ENCODE measurements around the gene MMP15.
"Not testable (repeated sequence)": the region's sequence is repeated elsewhere in the genome, so short reads cannot be mapped to it uniquely, and the experiment has no call there.

MMP15 gene

GRCh38 chr16:57995721-57996405 is 29.7 kb upstream of the MMP15 start:
- no peak overlapping the region for H3K27ac ChIP-seq
- DNase-seq (ENCODE audit: low read depth, low spot score), result no peak

GRCh38 chr16:57996406-57997175 is 29.0 kb upstream of the MMP15 start:
- DNase-seq (ENCODE audit: low read depth, low spot score), result no peak
- no peak overlapping the region for H3K27ac ChIP-seq

GRCh38 chr16:57997176-57997527 is 28.4 kb upstream of the MMP15 start:
- DNase-seq (ENCODE audit: low read depth, low spot score), result no peak
- H3K27ac ChIP-seq, result no peak overlapping the region

- H3K27ac ChIP-seq, result peak overlapping the region; percentile 86
- DNase-seq (ENCODE audit: low read depth, low spot score), result no peak
Measured at GRCh38 chr16:57997528-57998265, 27.9 kb upstream of the MMP15 start.

GRCh38 chr16:57998486-57998885 is 27.1 kb upstream of the MMP15 start:
- peak overlapping the region; percentile 86 for H3K27ac ChIP-seq
- peak; percentile 54 for DNase-seq (ENCODE audit: low read depth, low spot score)

GRCh38 chr16:57998992-57999365 is 26.6 kb upstream of the MMP15 start:
- no peak for DNase-seq (ENCODE audit: low read depth, low spot score)
- H3K27ac ChIP-seq, result peak overlapping the region; percentile 86

GRCh38 chr16:57999366-57999970 is 26.1 kb upstream of the MMP15 start:
- H3K27ac ChIP-seq, result peak overlapping the region; percentile 86
- DNase-seq (ENCODE audit: low read depth, low spot score), result no peak

GRCh38 chr16:57999971-58000705 is 25.4 kb upstream of the MMP15 start, which contains the start of gene ZNF319:
Gene ZNF319, minus strand, starts transcription at chr16:58000672. Its CDS starts 2,407 bp downstream, at chr16:57998265.
- H3K27ac ChIP-seq, result peak within 1 kb of the TSS; percentile 86
- no peak for DNase-seq (ENCODE audit: low read depth, low spot score)

- H3K27ac ChIP-seq, result peak within 1 kb of the TSS; percentile 86
- no peak for DNase-seq (ENCODE audit: low read depth, low spot score)
Measured at GRCh38 chr16:58000706-58001676, 24.6 kb upstream of the MMP15 start, which contains the start of gene USB1. Gene USB1, plus strand, starts transcription at chr16:58001407. Its CDS starts 77 bp downstream, at chr16:58001484.

GRCh38 chr16:58001781-58002415 is 23.7 kb upstream of the MMP15 start:
- DNase-seq (ENCODE audit: low read depth, low spot score), result no peak
- peak overlapping the region; percentile 86 for H3K27ac ChIP-seq

- DNase-seq (ENCODE audit: low read depth, low spot score), result no peak
- H3K27ac ChIP-seq, result no peak overlapping the region
Measured at GRCh38 chr16:58002416-58002800, 23.1 kb upstream of the MMP15 start.

- DNase-seq (ENCODE audit: low read depth, low spot score), result no peak
- no peak overlapping the region for H3K27ac ChIP-seq
Measured at GRCh38 chr16:58002936-58003335, 22.6 kb upstream of the MMP15 start.

- H3K27ac ChIP-seq; DNase-seq (ENCODE audit: low read depth, low spot score): not testable (repeated sequence)
Measured at GRCh38 chr16:58004736-58005135, 20.8 kb upstream of the MMP15 start.

GRCh38 chr16:58009856-58010416 is 15.6 kb upstream of the MMP15 start:
- no peak for DNase-seq (ENCODE audit: low read depth, low spot score)
- H3K27ac ChIP-seq, result no peak overlapping the region

- no peak overlapping the region for H3K27ac ChIP-seq
- DNase-seq (ENCODE audit: low read depth, low spot score), result no peak
Measured at GRCh38 chr16:58010886-58011285, 14.7 kb upstream of the MMP15 start.

GRCh38 chr16:58011652-58012051 is 13.9 kb upstream of the MMP15 start:
- H3K27ac ChIP-seq, result no peak overlapping the region
- DNase-seq (ENCODE audit: low read depth, low spot score), result no peak

GRCh38 chr16:58012481-58012880 is 13.1 kb upstream of the MMP15 start:
- H3K27ac ChIP-seq, result no peak overlapping the region
- no peak for DNase-seq (ENCODE audit: low read depth, low spot score)
